Neuron (in vitro differentiated cells): ENCODE results near the gene TTL.

Experiments used
- H2AFZ ChIP-seq: one replicate; pipeline ENCODE4 v1.6.1; 2013; ENCODE audit warnings: low read depth, mild to moderate bottlenecking, inconsistent platforms, low read length, moderate library complexity
- H3K27me3 ChIP-seq: one replicate; pipeline ENCODE4 v1.6.1; 2013; ENCODE audit warnings: low read length; ENCODE audit not compliant: insufficient read depth
- H3K36me3 ChIP-seq: one replicate; pipeline ENCODE4 v1.6.1; 2013; ENCODE audit warnings: low read length; ENCODE audit not compliant: insufficient read depth
- H3K4me1 ChIP-seq: one replicate; pipeline ENCODE4 v1.6.1; 2013; ENCODE audit warnings: low read length; ENCODE audit not compliant: insufficient read depth
- H3K4me3 ChIP-seq: 2 replicates; pipeline ENCODE4 v1.5.1; 2013; ENCODE audit warnings: mild to moderate bottlenecking, low read length, moderate library complexity
- H3K9me3 ChIP-seq: one replicate; pipeline ENCODE4 v1.6.1; 2013; ENCODE audit warnings: low read length

The TTL gene

DNA sequence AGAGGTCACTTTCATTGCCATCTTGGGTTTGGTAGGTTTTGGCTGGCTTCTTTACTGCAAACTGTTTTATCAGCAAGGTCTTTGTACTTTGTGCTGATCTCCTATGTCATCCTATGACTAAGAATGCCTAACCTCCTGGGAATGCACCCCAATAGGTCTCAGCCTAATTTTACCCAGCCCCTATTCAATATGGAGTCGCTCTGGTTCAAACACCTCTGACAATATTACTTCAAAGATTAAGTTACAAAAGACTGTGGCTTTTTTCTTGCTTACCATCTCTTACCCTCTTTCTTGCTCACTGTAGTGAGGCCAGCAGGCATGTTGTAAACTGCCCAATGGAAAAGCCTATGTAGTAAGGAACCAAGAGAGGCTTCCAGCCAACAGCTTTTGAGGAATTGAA lies 30.6 kb upstream of the TTL start:
- H3K9me3 ChIP-seq, result peaks cover 2% of the 10 kb centered on the region
- peaks cover 16% of the 10 kb centered on the region for H3K4me1 ChIP-seq
- H2AFZ ChIP-seq, result no peak overlapping the region
- no peaks in the 10 kb centered on the region for H3K27me3 ChIP-seq
- H3K36me3 ChIP-seq, result no peaks in the 10 kb centered on the region
- no peak overlapping the region for H3K4me3 ChIP-seq

DNA sequence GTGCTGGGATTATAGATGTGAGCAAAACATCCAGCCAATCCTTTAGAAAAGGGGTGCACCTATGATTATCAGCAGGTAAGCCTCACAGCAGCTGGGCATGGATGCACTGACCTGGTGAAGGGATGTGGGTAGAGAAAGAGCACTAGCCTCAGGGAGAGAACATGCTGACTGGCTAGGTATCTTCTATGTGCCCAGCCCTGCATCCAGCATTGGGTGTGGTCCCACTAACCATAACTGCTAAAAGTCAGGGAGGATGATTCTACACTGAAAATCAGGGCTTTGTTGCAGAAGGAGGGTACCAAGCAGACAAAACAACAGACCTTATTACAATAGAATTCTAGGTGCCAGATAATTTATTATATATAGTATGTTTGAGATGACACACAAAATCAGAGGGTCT lies 27.4 kb upstream of the TTL start:
- Histone ChIP-seq H3K4me1 (peaks cover 16% of the 10 kb centered on the region), H3K9me3 (peaks cover 2% of the 10 kb centered on the region), H3K27me3 (no peaks in the 10 kb centered on the region), H2AFZ (no peak overlapping the region), H3K36me3 (no peaks in the 10 kb centered on the region), H3K4me3 (no peak overlapping the region)

DNA sequence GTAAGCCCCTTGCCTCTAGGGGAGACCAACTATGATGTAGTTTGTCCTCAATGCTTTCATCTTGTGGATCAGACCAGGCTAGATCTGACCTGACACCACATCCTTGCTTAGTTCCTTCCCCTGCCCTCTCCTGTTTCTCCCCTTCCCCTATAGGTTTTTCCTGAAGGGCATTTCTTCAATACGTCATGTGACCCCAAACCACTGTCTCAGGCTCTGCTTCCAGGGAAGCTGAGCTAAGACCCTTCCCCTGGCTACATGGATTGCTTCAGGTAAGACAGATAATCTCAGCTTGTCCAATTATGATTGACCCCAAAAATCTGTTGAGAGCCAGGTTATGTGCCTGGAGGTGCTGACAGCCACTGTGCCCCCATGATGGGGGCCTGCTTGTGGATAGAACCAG lies 22.6 kb upstream of the TTL start:
- Histone ChIP-seq H3K36me3 (no peaks in the 10 kb centered on the region), H3K4me3 (no peak overlapping the region), H2AFZ (no peak overlapping the region)

DNA sequence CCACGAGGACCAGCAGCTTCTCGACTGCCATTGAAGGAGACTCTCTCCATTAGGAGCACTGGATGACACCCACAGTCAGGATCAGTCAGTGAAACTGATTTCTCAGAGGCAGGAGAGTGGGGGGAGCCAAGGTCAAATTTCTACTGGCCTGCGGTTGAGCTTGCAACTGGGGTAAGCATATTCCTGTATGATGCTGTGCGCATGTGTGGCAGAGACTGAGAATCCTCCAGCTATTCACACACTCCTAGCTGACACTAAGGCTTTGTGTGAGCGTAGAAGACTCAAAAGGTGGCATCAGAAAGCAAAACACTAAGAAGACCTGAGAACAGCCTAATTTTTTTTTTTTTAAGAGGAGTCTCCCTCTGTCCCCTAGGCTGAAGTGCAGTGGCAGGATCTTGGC lies 19.8 kb upstream of the TTL start:
- Histone ChIP-seq H3K27me3 (no peaks in the 10 kb centered on the region), H3K4me3 (no peak overlapping the region), H3K36me3 (no peaks in the 10 kb centered on the region), H2AFZ (no peak overlapping the region), H3K9me3 (no peaks in the 10 kb centered on the region), H3K4me1 (peaks cover 4% of the 10 kb centered on the region)

More for the DNA sequence above, 22.6 kb upstream of the TTL start:
- H3K9me3 ChIP-seq, result no peaks in the 10 kb centered on the region
- H3K27me3 ChIP-seq, result no peaks in the 10 kb centered on the region
- peaks cover 4% of the 10 kb centered on the region for H3K4me1 ChIP-seq

DNA sequence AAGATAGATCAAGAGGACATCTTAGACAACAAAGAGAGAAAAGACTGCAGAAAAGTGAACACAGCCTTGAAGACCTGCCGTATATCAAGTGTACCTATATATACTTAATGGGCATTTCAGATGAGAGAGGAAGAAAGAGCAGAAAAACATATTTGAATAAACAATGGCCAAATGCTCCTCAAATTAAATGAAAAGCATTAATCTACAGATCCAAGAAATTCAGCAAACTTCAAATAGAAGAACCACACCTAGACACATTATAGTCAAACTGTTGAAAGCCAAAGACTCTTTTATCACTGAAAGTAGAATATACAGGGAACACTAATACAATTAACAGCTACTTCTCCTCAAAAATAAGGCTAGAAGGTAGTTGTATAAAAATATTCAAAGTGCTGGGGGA lies 18.7 kb upstream of the TTL start:
- no peaks in the 10 kb centered on the region for H3K36me3 ChIP-seq
- no peak overlapping the region for H2AFZ ChIP-seq
- H3K9me3 ChIP-seq, result no peaks in the 10 kb centered on the region
- peaks cover 4% of the 10 kb centered on the region for H3K4me1 ChIP-seq
- no peak overlapping the region for H3K4me3 ChIP-seq
- H3K27me3 ChIP-seq, result no peaks in the 10 kb centered on the region

DNA sequence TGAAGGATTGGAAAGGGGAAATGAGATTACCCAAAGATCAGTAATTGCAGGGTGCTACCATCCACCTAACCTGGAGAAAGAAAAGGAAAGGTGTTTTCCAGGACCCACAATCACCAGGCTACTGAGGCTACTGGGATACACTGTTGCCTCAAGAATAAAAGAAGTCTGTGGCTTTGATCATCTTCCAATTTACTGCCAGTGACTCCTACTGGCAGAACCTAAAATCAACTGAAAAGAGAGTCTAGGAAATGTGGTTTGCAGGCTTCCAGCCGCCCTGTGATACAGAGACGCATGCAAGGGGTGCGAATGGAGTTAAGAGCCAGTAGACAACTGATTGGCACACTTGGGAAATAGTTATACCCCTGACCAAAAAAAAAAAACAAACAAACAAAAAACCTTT lies 16.6 kb upstream of the TTL start:
- H3K36me3 ChIP-seq, result no peaks in the 10 kb centered on the region
- no peaks in the 10 kb centered on the region for H3K9me3 ChIP-seq
- peaks cover 2% of the 10 kb centered on the region for H3K4me1 ChIP-seq

DNA sequence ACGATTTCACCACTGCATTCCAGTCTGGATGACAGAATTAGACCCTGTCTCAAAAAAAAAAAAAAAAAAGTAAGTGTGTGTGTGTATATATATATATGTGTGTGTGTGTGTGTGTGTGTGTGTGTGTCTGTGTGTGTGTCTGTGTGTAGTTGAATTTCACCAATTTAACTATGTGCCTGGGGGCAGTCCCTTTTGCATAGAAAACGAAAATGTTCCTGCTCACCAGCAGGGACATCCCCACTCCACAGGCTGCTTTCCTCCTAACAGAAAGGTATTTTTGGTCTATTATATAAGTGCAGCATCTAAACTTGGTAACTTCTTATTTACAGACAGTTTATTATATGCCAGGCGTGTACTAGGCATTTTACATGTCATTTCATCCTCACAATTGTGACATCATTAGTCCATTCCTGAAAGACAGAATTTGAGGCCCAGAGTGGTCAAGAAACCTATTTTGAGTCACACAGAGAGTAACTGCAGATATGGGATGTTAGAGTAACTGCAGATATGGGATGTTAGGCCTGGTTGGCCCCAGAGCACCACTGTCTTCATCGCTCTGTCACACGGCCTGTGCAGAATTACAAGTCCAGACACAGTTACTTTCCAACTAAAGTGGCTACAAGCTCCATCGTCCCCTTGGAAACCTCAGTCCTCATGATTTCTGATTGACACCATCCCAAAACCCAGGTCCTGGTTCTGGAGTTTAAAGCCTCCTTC lies 9.3 kb upstream of the TTL start:
- no peak overlapping the region for H2AFZ ChIP-seq
- H3K27me3 ChIP-seq, result no peaks in the 10 kb centered on the region
- no peaks in the 10 kb centered on the region for H3K4me1 ChIP-seq
- H3K4me3 ChIP-seq, result no peak overlapping the region
- H3K9me3 ChIP-seq, result no peaks in the 10 kb centered on the region
- no peaks in the 10 kb centered on the region for H3K36me3 ChIP-seq

More for the DNA sequence above, 16.6 kb upstream of the TTL start:
- H2AFZ ChIP-seq, result no peak overlapping the region
- no peak overlapping the region for H3K4me3 ChIP-seq
- no peaks in the 10 kb centered on the region for H3K27me3 ChIP-seq

DNA sequence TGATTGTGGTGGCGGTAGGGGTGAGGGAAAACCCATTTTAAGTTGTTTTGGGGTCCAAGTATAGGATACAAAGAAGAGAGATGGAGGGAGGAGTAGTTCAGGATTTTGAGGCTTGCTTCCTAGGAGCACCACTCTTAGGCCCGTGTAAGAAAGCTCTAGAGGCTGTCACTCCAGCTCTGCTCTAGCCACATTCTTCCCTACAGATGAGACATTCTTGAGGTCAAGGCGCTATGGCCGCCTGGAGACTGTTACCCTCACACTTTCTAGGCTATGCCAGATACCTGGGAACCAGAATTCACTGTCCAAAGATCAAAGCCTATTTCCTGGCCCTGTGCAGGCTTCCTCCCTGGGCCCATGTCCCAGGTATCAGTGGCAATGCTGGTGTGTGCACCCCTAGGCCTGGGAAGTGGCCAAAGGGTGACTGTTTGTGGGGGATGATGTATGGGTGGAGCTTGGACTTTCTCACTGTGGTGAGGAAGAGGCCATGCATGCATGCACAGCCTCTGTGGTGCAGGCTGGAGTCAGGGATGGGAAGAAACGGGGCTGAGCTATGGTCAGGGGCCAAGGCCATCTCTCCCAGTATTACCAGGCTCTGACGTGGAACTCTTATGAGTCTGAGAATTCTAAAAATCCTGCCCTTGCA lies 7.0 kb upstream of the TTL start:
- Histone ChIP-seq H3K27me3 (no peaks in the 10 kb centered on the region), H3K4me3 (no peak overlapping the region), H3K36me3 (no peaks in the 10 kb centered on the region), H3K4me1 (no peaks in the 10 kb centered on the region), H2AFZ (no peak overlapping the region), H3K9me3 (no peaks in the 10 kb centered on the region)

DNA sequence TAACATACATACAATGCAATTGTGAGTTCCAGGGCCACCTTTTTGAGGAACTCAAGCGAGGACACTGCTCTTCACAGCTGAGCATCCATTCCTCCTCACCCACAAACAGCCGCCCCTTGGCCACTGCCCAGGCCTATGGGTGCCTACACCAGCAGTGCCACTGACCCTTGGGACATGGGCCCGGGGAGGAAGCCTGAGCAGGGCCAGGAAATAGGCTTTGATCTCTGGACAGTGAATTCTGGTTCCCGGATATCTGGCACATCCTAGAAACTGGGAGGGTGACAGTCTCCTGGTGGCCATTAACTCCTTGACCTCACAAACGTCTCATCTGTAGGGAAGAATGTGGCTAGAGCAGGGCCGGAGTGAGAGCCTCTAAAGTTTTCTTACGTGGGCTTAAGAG lies 5.5 kb upstream of the TTL start:
- H3K36me3 ChIP-seq, result no peaks in the 10 kb centered on the region
- H3K27me3 ChIP-seq, result no peaks in the 10 kb centered on the region
- H3K4me1 ChIP-seq, result peaks cover 7% of the 10 kb centered on the region
- H3K4me3 ChIP-seq, result no peak overlapping the region
- no peak overlapping the region for H2AFZ ChIP-seq
- H3K9me3 ChIP-seq, result no peaks in the 10 kb centered on the region

DNA sequence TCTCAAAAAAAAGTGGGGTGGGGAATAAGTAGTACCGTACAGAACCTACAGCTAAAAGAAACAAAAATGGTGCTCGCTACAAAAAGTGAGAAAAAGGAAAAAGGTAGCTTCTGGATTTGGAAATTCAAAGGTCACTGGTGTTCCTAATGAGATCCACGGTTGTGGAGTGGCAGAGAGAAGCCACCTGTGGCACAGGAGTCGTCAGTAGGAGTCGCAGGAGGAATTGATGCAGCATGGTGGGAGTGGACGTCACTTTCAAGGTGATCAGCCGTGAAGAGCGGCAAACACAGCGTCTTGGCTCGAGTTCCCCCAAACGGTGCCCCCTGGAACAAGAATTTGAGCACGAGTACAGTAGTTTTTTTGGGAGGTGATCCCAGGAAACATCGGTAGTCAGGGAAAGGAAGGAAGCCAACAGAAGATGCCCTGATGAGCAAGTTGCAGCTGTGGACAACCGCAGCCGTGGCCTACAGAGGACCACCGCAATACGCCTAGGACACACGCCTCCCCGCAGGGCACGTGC lies 1.4 kb upstream of the TTL start:
- peak overlapping the region; percentile 73 for H3K4me3 ChIP-seq
- no peaks in the 10 kb centered on the region for H3K9me3 ChIP-seq
- H2AFZ ChIP-seq, result peak overlapping the region; percentile 99
- H3K27me3 ChIP-seq, result no peaks in the 10 kb centered on the region
- H3K36me3 ChIP-seq, result peaks cover 7% of the 10 kb centered on the region
- H3K4me1 ChIP-seq, result peaks cover 19% of the 10 kb centered on the region

DNA sequence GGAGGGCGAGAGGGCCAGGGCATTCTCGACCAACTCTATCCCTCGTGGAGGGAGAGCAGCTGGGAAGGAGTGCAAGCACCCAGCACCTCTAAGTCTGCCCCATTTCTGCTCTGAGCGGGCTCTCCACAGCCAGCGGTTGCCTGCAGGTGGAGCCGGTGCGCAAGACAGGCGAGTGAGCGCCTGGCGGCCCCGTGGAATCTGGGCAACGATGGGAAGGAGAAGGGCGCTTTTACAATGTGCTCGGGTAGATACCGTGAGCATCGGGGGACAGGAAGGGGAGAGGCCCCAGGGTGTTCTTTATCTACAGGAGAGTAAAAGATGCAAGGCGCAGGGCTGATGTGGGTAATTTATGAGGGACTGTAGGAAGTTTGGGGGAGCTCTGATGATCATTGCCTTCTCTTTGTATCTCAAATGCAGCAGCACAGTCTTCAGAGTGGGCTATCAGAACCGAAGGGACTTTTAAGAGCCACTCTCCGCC lies 867 bp upstream of the TTL start:
- Histone ChIP-seq H2AFZ (peak overlapping the region; percentile 99), H3K4me3 (peak overlapping the region; percentile 73), H3K9me3 (peaks cover 2% of the 10 kb centered on the region), H3K27me3 (no peaks in the 10 kb centered on the region), H3K4me1 (peaks cover 19% of the 10 kb centered on the region), H3K36me3 (peaks cover 12% of the 10 kb centered on the region)

DNA sequence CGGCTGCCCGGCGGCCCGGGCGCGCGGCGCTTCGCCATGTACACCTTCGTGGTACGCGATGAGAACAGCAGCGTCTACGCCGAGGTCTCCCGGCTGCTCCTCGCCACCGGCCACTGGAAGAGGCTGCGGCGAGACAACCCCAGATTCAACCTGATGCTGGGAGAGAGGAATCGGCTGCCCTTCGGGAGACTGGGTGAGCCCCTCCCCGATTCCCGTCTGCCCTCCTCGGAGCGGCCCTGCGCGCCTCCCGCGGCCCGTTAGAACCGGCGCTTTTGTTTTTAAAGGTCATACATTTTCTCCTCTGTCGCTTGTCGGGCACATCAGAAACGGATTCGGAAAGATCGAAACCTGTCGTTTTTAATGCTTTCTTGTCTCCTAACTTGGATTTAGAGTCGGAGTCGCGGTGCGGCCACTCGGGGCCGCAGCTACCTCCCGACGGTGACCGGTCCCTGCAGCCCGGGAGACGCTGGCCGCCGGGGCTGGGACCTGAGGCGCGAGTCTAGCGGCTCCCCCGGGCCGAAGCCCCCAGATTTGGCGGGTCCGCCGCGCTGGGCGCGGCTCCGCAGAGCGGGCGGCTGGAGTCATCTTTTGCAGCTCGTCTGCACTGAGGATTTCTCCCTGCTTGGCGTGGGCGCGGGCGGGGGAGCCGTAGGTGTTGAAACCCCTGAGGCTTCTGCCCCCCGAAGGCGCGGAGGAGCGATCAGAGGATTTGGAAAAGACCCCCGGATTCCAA lies 519 bp downstream of the TTL start:
- H3K4me3 ChIP-seq, result peak overlapping the region; percentile 73
- peaks cover 8% of the 10 kb centered on the region for H3K9me3 ChIP-seq
- peaks cover 19% of the 10 kb centered on the region for H3K4me1 ChIP-seq
- H3K27me3 ChIP-seq, result no peaks in the 10 kb centered on the region
- peak overlapping the region; percentile 94 for H2AFZ ChIP-seq
- H3K36me3 ChIP-seq, result peaks cover 25% of the 10 kb centered on the region

DNA sequence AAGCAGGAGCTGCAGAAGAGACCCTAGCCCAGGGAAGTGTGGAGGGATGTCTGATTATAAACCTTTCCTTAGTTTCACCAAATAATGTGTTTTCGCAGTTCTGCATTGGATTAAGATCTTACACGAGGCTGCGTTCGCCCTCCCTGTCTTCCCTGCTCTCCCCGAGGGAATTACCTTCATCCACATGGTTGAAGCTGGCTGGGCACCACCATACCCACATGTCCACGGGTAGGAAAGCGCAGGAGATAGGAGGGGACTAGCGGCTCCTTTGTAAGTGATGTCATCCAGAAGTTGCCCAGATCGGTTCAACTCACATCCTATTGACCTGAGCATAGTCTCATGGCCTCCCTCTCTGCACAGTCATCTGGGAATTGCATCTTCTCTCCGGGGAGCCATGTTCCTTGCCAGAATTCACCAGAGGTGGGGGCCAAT lies 1.1 kb downstream of the TTL start:
- Histone ChIP-seq H3K9me3 (peaks cover 10% of the 10 kb centered on the region), H3K4me3 (peak overlapping the region; percentile 73), H3K36me3 (peaks cover 30% of the 10 kb centered on the region), H3K27me3 (no peaks in the 10 kb centered on the region), H3K4me1 (peaks cover 19% of the 10 kb centered on the region), H2AFZ (peak overlapping the region; percentile 94)
